KBM-7 (cell line): ENCODE data around the gene RNF20.
"Not testable (repeated sequence)": the region's sequence is repeated elsewhere in the genome, so short reads cannot be mapped to it uniquely, and the experiment has no call there.

Experiments used
- DNase-seq: peaks from one replicate; pipeline ENCODE4 v3.0.0-alpha.2; 2015
- in situ Hi-C: fragments of 300-500 bp; cut with MboI; formaldehyde crosslinking; loops from 2 replicates; pipeline ENCODE4 v1.14.3; 2020; ENCODE audit warnings: low sequenced_read_pairs, low pct_unique_long_range_greater_than_20kb, mixed read lengths

The RNF20 gene

GRCh38 chr9:101527066-101527465 lies 6.6 kb upstream of the RNF20 start:
- no peak for DNase-seq
- in situ Hi-C loops: no loop called here

GRCh38 chr9:101528015-101528414 lies 5.6 kb upstream of the RNF20 start:
- DNase-seq: no peak
- in situ Hi-C loops: no loop called here

- DNase-seq: peak; percentile 84
- in situ Hi-C loops: no loop called here
Measured at GRCh38 chr9:101530076-101530711, 3.5 kb upstream of the RNF20 start.

GRCh38 chr9:101536351-101536750 lies 2.7 kb downstream of the RNF20 start:
- DNase-seq: no peak
- in situ Hi-C loops: no loop called here

DNA sequence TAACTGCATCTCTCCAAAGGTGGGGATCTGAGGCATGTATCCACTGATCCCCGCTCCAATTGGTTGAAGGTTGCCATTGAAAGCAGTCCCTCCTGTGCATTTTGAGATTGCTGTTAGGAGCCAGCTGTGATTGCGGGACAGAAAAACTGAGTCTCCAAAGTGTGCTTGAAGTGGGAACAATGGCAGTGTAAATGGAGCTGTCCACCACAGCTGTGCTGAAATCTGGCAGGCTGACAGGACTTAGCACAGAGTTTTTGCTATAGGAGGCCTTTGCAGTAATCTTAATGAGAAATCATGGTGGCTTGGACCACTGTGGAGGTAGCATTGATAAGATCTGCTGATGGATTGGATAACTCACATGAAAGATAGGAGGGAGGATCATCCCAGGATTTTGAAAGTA lies 3.3 kb downstream of the RNF20 start:
- DNase-seq: peak; percentile 18
- in situ Hi-C loops: no loop called here

GRCh38 chr9:101540069-101540468 lies 6.4 kb downstream of the RNF20 start:
- in situ Hi-C loops: no loop called here

DNA sequence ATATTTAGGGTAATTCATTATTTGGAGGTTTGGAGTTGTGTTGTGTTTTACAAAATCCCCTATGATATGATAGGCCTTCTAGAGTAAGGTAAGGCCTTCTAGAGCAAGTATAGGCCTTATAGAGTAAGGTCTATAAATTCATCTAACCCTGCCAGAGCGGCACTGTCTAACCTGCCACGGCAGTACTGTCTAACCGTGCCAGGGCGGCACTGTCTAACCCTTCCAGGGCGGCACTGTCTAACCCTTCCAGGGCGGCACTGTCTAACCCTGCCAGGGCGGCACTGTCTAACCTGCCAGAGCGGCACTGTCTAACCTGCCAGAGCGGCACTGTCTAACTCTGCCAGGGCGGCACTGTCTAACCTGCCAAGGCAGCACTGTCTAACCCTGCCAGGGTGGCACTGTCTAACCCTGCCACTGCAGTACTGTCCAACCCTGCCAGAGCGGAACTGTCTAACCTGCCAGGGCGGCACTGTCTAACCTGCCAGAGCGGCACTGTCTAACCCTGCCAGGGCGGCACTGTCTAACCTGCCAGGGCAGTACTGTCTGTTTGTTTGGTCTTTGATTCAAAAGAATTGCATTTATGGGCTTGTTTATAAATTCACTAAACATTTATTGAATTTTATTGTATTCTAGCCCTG lies 9.6 kb downstream of the RNF20 start:
- in situ Hi-C loops: no loop called here

More at GRCh38 chr9:101540069-101540468, 6.4 kb downstream of the RNF20 start:
- no peak for DNase-seq

GRCh38 chr9:101549472-101550098 lies 15.9 kb downstream of the RNF20 start:
- in situ Hi-C loops, DNase-seq: not testable (repeated sequence)

More for the DNA sequence above, 9.6 kb downstream of the RNF20 start:
- no peak for DNase-seq

- in situ Hi-C loops: no loop called here
- no peak for DNase-seq
Measured at GRCh38 chr9:101561740-101562139, 28.1 kb downstream of the RNF20 start.

- no peak for DNase-seq
- in situ Hi-C loops: no loop called here
Measured at GRCh38 chr9:101562966-101563365, 29.3 kb downstream of the RNF20 start.

- in situ Hi-C loops: no loop called here
Measured at GRCh38 chr9:101564252-101564651, 30.6 kb downstream of the RNF20 start.

DNA sequence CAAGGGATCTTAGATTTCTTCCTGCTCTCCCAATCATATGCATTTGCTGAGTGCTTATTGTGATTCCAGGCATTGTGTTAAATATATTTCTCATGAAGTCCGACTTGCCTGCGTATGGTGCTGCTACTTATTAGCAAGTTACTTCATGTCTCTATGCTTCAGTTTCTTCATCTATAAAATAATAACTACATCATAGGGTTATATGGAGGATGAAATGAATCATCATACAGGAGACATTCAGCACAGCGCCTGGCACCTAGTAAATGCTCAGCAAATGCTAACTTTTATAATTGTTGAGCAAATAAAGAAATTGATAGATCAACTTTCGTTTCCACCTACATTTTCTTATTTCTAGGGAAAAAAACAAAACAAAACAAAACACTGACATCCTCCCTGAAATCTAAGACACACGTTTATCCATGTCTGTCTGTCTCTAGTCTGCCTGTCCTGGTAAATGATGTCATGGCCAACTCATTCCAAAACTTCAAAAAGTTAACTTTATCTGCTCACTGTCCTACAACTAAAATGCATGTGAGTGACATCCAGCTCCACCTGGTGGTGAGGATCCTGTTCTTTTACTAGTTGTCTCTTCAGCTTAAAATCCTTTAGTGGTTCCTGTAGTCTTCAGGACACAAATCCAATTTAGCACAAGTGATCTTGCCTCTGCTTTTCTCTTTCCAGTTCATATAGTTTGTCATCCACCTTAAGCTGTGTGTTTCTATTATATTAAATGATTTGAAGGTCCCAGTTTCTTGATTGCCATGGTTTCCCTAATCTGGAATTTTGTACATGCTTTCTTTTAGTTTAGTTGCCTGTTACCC lies 33.5 kb downstream of the RNF20 start:
- DNase-seq: peak; percentile 26
- in situ Hi-C loops: no loop called here

More at GRCh38 chr9:101564252-101564651, 30.6 kb downstream of the RNF20 start:
- no peak for DNase-seq

GRCh38 chr9:101567725-101568350 lies 34.2 kb downstream of the RNF20 start:
- in situ Hi-C loops: no loop called here
- DNase-seq: no peak

DNA sequence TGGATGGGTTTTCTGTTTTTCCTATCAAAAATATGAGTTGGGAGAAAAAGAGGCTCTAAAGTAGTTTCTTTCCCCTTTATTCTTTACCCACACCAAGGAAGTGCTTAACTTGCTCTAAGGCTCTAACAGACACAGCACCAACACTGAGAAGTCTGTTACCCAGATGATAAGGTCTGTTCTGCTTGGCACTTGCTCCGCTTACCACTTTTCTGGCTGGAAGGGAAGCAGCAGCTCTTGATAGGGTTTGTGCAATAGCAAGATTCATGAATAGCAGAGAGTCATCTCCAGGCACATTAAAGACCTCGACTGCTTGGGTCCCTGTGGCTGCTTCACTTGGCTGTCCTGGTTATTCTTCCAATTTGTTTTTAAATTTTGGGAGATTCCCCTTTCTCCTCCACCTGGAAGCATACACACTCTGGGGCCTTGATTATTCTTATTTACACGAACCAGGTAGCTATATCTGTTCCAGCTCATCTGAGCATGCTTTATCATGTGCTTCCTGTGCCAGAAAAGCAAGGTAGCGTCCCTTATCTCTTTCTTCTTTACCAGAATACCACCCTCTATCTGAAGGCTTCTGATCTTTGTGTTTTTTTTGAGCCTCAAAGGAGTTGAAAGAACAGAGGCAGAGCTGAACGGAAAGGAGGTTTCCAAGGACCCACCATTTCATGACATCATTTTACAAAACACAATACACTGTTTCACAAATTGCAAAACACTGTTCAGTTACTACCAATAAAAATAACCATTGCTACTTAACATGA lies 36.3 kb downstream of the RNF20 start:
- no peak for DNase-seq
- in situ Hi-C loops: no loop called here

DNA sequence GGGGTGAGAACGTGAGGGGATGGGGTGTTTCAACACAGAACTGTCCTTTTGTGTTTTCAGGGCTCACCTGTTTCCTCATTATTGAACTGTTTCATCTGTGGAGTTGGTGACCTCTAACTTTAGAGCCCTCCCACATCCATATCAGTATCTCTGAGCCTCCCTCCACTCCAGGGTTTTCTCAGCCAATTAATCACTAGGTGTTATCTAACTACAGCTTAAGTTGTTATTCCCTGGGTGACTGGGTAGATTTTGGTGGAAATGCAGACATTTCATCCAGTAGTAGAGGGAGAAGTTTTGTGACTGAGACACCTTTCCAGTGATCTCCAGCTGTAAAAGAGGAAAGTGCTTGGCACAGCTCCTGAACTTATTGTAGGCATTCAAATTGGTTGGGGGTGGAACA lies 37.5 kb downstream of the RNF20 start:
- DNase-seq: no peak
- in situ Hi-C loops: no loop called here

DNA sequence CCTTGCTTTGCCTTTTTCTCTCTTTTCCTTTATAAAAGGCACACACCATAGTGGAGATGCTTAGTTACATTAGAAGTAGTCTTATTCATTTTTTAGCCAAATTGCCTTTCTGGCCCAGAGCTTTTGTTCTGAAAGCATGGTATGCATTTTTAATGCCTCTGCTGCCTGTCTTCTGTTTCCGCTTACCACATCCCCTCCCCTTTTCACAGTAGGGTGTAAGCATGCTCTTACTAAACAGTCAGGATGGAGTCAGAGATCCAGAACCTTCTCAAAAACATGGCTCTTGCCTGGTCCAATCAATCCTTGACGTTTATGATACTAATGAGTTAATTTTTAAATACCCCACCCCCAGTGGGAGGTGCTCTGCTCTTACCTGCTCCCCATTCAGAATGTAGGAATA lies 38.7 kb downstream of the RNF20 start:
- DNase-seq: no peak
- in situ Hi-C loops: no loop called here

GRCh38 chr9:101574731-101575333 lies 41.2 kb downstream of the RNF20 start:
- DNase-seq: no peak
- in situ Hi-C loops: no loop called here

DNA sequence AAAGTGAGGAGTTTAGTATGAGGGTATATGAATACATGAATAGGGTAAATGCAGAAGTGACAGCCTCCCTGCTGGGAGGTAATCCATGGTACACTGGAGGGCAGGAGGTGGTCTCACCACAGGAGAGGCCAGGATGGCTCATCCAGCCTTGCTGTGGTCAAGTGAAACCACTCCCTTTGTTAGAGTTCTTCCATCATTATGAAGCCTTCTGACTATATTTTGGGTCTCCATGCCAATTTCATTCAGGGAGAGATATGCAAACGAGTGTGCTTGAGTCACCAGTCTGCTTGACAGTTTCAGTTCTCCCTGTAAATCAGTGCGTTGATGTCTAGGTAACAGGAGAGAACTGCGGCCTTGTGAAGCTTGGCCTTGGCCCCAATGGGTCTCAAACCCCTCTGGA lies 44.7 kb downstream of the RNF20 start:
- DNase-seq: peak; percentile 58

More for the DNA sequence above, 44.7 kb downstream of the RNF20 start:
- in situ Hi-C loops: no loop called here
